Forelimb muscle (tissue), 1 donor: ENCODE data around the gene ATF7. TPM values are rescaled to one million over a fixed set of nuclear protein-coding genes. Genes with fewer than 3 reads are reported as not detected.
"Not testable (repeated sequence)": the region's sequence is repeated elsewhere in the genome, so short reads cannot be mapped to it uniquely, and the experiment has no call there.

ENCODE experiments used
- DNase-seq: peaks from one replicate; pipeline ENCODE4 v3.0.0-alpha.2; 2013; ENCODE audit warnings: low read depth
- polyA plus RNA-seq: library from polyadenylated mRNA; unstranded; fragments of 120-200 nt; gene quantifications from one replicate; pipeline ENCODE4 v1.2.1, GENCODE V29; 2013; ENCODE audit not compliant: insufficient read length

Gene ATF7
- polyA plus RNA-seq, 1 donor = 49.7 TPM

DNA sequence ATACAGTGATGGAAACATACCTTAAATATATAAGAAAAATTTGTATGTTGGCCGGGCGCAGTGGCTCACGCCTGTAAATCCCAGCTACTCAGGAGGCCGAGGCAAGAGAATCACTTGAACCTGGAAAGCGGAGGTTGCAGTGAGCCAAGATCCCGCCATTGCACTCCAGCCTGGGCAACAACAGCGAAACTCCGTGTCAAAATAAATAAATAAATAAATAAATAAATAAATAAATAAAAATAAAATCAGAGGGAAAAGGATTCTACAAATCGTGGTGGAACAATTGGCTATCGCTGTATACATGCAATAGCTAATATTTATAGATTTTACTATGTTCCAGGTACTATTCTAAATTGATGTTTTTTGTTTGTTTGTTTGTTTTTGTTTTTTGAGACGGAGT, 1.7 kb upstream of the ATF7 start:
- DNase-seq = no peak

DNA sequence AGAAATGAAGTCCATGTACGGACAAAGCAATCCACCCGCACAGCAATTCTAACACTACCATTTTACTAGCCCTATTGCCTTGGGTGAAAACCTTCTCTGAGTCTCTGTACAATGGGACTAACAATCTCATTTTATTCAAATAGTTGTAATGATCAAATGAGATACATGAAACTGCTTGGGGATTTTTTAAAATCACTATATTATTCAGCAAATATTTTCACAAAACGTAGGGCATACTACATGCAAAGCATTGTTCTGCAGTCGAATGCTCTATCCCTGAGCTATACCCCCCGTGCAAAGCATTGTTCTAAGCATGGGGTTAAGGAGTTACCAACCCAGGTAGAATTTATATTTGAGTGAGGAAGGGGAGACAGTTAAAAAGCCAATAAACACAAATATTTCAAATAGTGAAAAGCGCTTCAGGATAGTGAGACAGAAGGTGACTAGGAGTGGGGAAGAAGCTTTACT, 554 bp upstream of the ATF7 start:
- no peak for DNase-seq

DNA sequence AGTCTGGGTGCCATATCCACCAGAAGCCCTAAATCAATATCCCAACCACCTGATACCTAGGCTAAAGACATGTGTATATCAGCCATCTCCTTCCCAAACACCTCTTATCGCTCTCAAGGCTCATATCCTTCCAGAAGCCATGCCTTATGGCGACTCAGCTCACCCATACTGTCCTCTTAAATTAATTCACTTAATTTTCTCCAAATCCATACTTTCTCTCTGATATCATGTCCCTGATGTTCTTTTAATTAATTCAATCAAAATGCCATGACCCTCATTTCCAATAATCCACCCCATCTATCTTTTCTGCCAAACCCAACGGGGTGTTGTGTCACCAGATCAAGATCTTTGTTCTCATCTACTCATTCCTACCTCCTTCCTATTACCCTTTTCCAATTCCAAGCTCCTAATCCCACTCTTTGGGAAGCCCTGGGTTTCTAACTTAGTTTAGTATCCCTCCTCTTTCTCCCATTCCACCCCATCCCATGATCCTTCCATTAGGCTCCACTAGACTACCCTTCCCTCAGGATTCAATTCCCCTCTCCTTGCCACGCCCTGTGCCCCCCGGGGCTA, 723 bp downstream of the ATF7 start:
- DNase-seq = no peak

DNA sequence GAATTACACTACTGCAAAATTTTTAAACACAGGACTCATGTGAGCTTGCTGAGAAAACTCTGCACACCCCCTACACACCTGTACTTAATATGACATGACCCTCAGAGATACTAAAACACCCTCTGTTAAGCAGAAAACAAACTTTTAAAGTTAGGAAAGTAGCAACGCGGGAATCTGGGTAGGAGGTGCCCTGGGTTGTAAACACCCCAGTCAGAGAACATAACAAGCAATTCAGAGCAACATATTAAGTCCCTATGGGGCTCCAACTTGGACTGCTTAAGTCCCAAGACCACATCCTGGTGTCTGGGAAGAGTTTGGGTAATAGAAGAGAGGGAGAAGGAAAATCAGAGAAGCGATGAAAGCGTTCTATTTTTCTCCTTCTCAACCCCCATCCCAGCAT, 1.2 kb downstream of the ATF7 start:
- no peak for DNase-seq

GRCh38 chr12:53624458-53624857, 1.7 kb downstream of the ATF7 start:
- DNase-seq = no peak

DNA sequence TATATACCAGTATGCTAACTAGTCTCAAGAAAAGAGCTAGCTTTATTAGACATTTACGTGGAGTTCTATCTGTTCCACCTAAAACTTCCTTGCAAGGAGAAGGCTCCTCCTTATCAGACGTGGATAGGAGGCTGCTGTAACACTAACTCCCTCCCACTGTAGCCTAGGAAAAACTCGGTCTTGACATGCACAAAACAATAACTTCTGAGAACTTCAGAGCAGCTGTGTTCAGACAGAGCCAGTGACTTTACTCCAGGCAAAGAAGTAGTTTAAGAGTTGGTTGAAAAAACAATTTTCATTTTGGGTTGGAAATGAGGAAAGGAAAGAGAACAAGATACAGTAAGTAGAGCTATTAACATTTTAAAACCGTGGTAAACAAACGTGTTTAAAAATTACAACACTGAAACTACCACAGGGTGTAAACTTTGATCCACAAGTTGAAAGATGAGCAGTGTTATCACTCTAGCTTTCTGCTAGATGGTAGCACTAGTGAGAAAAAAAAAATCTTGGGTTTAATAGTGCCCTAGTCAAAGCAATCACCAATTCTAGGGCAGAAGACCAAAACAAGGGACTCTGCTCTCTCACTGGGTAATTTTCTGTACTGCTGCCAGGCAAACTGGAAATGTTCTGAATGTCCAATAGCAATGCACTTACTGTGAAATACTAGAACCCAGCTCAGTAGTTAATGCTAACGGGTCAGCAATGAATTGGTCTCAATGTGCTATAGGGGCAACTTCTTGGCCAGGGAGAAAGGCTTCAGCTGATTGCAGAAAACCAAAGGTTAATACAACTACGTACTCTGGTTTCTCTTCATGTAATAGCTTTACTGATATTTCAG, 2.4 kb downstream of the ATF7 start:
- peak; percentile 70 for DNase-seq

GRCh38 chr12:53622724-53623123, 3.5 kb downstream of the ATF7 start:
- no peak for DNase-seq

DNA sequence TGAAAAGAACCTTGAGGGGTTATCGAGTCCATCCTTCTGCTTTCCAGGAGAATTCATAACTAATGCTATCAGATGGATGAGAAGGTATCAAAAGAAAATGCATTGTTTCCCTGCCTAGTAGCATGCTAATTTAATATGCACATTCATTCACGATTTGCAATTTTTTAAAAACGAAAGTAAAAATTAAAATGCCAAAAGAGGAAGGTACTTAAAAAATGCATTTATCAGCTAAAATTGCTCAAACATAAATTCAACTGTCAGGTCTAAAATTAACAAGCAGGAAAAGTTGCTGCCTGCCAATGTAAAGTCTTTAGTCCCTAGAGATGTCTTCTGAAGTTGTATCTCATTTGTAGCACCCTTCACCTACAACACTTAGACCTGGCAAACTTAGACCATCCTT, 7.9 kb downstream of the ATF7 start:
- DNase-seq = no peak

DNA sequence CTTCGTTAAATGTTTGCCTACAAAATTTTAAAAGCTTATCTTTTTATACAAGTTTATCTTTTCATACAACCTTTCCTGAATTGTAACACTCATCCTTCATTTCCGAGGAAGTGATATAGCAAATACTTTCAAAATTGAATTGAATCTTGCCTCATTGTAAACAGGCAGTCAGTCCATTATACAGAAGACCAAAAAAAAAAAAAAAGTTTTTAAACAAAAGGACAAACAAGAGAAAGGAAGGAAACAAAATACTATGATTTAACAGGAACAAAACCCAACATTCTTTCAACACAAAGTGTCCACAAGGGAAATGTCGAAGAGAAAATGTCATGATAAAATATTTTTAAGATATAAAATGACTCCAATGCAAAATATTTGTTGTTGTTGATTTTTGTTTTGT, 8.5 kb downstream of the ATF7 start:
- no peak for DNase-seq

DNA sequence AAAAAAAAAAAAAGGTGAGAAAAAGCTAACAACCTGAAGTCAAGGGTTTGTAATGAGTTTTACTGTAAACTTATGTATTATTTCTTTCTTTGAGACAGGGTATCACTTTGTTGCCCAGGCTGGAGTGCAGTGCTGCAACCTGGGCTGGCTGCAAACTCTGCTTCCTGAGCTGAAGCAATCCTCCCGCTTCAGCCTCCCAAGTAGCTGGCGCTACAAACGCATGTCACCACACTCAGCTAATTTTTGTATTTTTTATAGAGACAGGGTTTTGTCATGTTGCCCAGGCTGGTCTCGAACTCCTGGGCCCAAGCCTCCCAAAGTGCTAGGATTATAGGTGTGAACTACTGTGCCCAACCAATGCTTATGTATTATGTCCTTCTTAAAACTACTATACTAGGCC, 9.2 kb downstream of the ATF7 start:
- DNase-seq = no peak

DNA sequence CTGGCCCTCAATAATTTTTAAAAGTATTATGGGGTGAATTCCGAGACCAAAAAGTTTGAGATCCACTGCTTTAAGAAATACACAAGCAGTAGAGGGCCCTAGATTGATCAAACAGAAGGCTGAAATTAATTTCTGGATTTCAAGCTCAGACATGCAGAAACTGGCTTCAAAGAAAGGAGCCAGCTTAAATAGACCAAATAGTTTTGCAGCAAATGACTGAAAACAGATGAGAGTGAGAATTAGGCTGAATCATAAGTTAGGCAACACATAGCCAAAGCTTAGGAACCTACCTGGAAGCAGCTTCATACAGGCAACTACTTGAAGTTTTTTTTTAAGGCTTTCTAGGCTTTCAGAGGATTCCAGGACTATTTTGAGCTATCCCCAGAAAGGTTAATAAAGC, 12.4 kb downstream of the ATF7 start:
- DNase-seq = no peak

GRCh38 chr12:53612978-53613377, 13.2 kb downstream of the ATF7 start:
- no peak for DNase-seq

DNA sequence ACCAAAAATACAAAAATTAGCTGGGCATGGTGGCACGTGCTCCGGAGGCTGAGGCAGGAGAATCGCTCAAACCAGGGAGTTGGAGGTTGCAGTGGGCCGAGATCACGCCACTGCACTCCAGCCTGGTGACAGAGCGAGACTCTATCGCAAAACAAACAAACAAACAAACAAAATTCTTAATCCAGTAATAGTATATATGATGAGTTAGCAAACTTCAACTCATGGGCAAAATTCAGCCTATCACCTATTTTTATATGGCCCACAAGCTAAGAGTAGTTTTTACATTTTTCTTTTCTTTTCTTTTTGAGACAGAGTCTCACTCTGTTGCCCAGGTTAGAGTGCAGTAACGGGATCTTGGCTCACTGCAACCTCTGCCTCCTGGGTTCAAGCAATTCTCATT, 14.9 kb downstream of the ATF7 start:
- DNase-seq = no peak

DNA sequence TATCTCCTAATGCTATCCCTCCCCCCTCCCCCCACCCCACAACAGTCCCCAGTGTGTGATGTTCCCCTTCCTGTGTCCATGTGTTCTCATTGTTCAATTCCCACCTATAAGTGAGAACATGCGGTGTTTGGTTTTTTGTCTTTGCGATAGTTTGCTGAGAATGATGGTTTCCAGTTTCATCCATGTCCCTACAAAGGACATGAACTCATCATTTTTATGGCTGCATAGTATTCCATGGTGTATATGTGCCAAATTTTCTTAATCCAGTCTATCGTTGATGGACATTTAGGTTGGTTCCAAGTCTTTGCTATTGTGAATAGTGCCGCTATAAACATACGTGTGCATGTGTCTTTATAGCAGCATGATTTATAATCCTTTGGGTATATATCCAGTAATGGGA, 19.5 kb downstream of the ATF7 start:
- not testable (repeated sequence) for DNase-seq

DNA sequence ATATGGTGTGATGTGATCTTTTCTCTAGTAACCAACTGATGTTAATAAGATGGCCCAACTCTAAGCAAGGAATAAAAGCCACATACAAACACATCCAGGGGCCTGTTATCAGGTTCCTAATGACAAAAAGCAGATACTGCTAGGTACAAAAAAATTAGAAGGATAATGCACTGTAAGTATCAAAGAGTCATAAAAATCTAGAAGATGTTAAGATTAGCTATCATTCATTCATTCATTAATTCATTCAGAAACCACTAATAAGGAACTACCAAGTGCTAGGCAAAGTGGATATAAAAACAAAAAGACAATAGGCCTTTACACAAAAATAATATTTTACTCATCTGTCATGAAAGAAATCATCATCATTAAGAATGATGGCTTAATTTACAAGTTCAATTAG, 21.6 kb downstream of the ATF7 start:
- no peak for DNase-seq

DNA sequence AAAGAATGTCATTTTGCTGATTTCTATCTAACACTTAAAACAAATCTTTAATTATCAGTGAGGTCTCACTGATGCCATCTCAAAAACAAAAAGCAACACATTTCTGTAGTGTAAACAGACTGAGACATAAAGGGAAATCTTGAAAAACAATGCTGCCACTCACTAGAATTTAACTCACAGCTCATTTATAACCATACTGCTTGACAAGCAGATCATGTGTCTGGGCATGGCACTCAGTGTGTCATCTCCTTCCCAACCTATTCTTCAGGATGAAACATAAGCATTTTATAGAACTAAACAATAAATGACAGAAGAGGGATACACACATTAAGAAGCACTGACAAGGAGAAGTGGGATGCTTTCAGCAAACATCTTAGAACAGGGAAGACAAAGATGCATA, 22.4 kb downstream of the ATF7 start:
- DNase-seq = no peak

DNA sequence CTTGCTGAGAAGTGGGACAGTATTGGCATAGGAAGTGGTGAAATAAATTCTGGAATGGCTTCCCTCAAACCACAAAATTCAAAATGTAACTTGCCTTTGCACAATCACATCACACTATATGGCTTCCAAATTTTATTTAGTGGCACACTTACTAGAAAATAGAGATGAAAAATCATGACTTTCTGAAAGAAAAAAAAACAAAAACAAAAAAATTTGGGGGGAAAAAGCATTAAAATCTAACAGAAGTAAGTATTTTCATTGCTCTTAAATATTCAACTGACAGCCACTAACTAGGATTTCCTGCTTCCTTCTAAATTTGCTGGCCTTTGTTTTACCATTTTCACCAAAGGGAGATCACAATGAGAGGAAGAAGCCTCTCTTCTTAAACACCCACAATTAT, 23.0 kb downstream of the ATF7 start:
- no peak for DNase-seq

DNA sequence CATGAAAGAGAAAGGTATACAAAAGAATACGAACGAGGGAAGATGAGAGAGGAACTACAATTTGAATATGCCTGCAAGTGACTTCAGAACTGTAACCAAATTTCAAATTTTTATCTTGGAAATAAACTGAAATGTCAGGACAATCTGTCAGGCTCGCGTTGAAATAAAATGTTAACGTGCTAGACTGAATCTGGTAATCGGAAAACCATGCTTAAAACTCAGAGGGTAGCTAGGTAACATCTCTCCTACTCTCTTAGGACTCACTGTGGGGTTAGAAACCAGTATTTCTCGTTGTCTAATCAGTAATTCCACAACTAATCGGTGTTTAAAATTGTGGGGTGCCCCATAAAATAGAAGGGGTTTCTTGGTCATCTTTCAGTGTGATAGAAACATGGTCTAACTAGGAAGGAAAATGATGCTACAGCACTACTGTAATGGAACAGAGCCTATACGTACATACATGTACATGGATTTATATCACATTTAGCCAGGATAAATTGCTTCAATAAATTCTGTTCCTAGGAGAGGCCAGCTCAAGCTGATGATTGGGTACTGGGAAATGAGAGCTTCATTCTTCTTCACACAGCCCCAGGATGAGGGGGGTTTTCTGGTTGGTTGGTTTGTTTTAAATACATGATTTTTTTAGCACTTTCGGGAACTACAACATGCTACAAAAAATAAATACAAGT, 23.9 kb downstream of the ATF7 start:
- DNase-seq = no peak

GRCh38 chr12:53601296-53601847, 24.8 kb downstream of the ATF7 start:
- DNase-seq = no peak

GRCh38 chr12:53600490-53601295, 25.5 kb downstream of the ATF7 start:
- no peak for DNase-seq

GRCh38 chr12:53599579-53599978, 26.6 kb downstream of the ATF7 start:
- DNase-seq = no peak

GRCh38 chr12:53598971-53599370, 27.2 kb downstream of the ATF7 start:
- DNase-seq = not testable (repeated sequence)
